GM12878 (cell line): ENCODE data around the gene USP27X. TPM values are rescaled to one million over a fixed set of nuclear protein-coding genes. Genes with fewer than 3 reads are reported as not detected.

Source experiments
- ATAC-seq: fragments of 200-7000 bp; cut with Tn5 transposase; 3 replicates; pipeline ENCODE4 v1.9.1; 2020; ENCODE audit warnings: mild to moderate bottlenecking, moderate library complexity
- BruUV-seq: library from RNA; stranded (reverse); fragments of 400-500 nt; replicated peaks from 2 replicates; lab custom pipeline; 2021; lab: Mats Ljungman, UMichigan
- CTCF ChIA-PET: fragments of 300-600 bp; sonication (Branson Sonifier 250); formaldehyde crosslinking; extraction: SDS; loops from one replicate; lab custom pipeline; 2021; ENCODE audit warnings: inconsistent platforms; lab: Yijun Ruan, JAX
- POLR2A ChIA-PET: fragments of 350-600 bp; formaldehyde crosslinking; extraction: SDS; loops from one replicate; lab custom pipeline; 2021; ENCODE audit warnings: inconsistent platforms; lab: Charles Lee
- RAD21 ChIA-PET: fragments of 300-600 bp; sonication (Branson Sonifier 250); formaldehyde crosslinking; loops from one replicate; lab custom pipeline; 2023; ENCODE audit warnings: antibody characterized with exemption; ENCODE audit not compliant: unreplicated experiment; lab: Charles Lee
- SMC1A ChIA-PET: fragments of 300-600 bp; sonication (Branson Sonifier 250); formaldehyde crosslinking; loops from one replicate; lab custom pipeline; 2023; ENCODE audit not compliant: unreplicated experiment, uncharacterized antibody; lab: Charles Lee
- DNase-seq: peaks from one replicate; pipeline ENCODE4 v3.0.0-alpha.2; 2011; ENCODE audit warnings: low read depth, low spot score
- FAIRE-seq: peaks from 3 replicates; lab custom pipeline; 2011; peaks lifted over from hg19 to GRCh38; lab: Jason Lieb, UNC
- H2AFZ ChIP-seq: 2 replicates; pipeline ENCODE4 v1.6.0; 2011; ENCODE audit warnings: low read depth, low read length, control low read depth; ENCODE audit not compliant: control insufficient read depth
- H3K27ac ChIP-seq: 2 replicates; pipeline ENCODE4 v1.5.1; 2011; ENCODE audit warnings: control low read depth; ENCODE audit not compliant: control insufficient read depth, insufficient read depth
- H3K27me3 ChIP-seq, 2 experiments: replicated peaks in 1 of 2; 2 replicates each; pipeline versions ENCODE4 v1.6.0 to v1.6.1; 2011; ENCODE audit warnings: low read length in 1 of 2; ENCODE audit not compliant: control insufficient read depth in 2 of 2, insufficient read depth in 2 of 2
- H3K36me3 ChIP-seq, 2 experiments: 2 replicates each; pipeline ENCODE4 v1.5.1; 2011; ENCODE audit warnings: low read length in 1 of 2; ENCODE audit not compliant: control insufficient read depth in 2 of 2, insufficient read depth in 2 of 2
- H3K4me1 ChIP-seq: 2 replicates; pipeline ENCODE4 v1.6.1; 2011; ENCODE audit warnings: mild to moderate bottlenecking, low read length, moderate library complexity, mixed read lengths; ENCODE audit not compliant: control insufficient read depth, insufficient read depth
- H3K4me2 ChIP-seq: 2 replicates; pipeline ENCODE4 v1.6.0; 2011; ENCODE audit warnings: control low read depth; ENCODE audit not compliant: control insufficient read depth, insufficient read depth
- H3K4me3 ChIP-seq: fragments of 200-600 bp; sonication (generic); 2 replicates; pipeline ENCODE4 v1.5.1; 2016
- H3K79me2 ChIP-seq: 2 replicates; pipeline ENCODE4 v1.6.0; 2011; ENCODE audit warnings: low read length; ENCODE audit not compliant: control insufficient read depth, insufficient read depth
- H3K9ac ChIP-seq: 2 replicates; pipeline ENCODE4 v1.8.0; 2011; ENCODE audit warnings: low read length, control low read depth, mixed read lengths; ENCODE audit not compliant: control insufficient read depth, insufficient read depth
- H3K9me3 ChIP-seq: replicated peaks from 3 replicates; pipeline ENCODE4 v1.5.1; 2011; ENCODE audit warnings: mild to moderate bottlenecking, low read length; ENCODE audit not compliant: control insufficient read depth, insufficient read depth
- H4K20me1 ChIP-seq: 2 replicates; pipeline ENCODE4 v1.6.0; 2011; ENCODE audit not compliant: control insufficient read depth, insufficient read depth
- E2F4 ChIP-seq: IDR thresholded peaks from 2 replicates; pipeline ENCODE4 v1.6.1; 2012; ENCODE audit warnings: low read depth, low read length, improper control_type of control experiment
- FOXK2 ChIP-seq: fragments of 450-650 bp; IDR thresholded peaks from 2 replicates; pipeline ENCODE4 v1.6.1; 2017; ENCODE audit warnings: mild to moderate bottlenecking, moderate library complexity
- JUND ChIP-seq: IDR thresholded peaks from 2 replicates; pipeline ENCODE4 v1.6.1; 2012; ENCODE audit warnings: low read depth, mild to moderate bottlenecking, low read length, improper control_type of control experiment, moderate library complexity
- MTA3 ChIP-seq: IDR thresholded peaks from 2 replicates; pipeline ENCODE4 v1.6.1; 2012; ENCODE audit warnings: low read length, inconsistent platforms, borderline replicate concordance
- MYB ChIP-seq: fragments of 150-350 bp; IDR thresholded peaks from 2 replicates; pipeline ENCODE4 v1.6.1; 2014; ENCODE audit warnings: mild to moderate bottlenecking, low read depth, low read length, borderline replicate concordance
- NKRF ChIP-seq: fragments of 450-650 bp; conservative IDR thresholded peaks from 2 replicates; pipeline ENCODE4 v1.6.1; 2017; ENCODE audit warnings: mild to moderate bottlenecking, moderate library complexity
- RAD21 ChIP-seq: IDR thresholded peaks from 2 replicates; pipeline ENCODE4 v1.6.1; 2011; ENCODE audit warnings: mild to moderate bottlenecking, low read depth, low read length, moderate library complexity; ENCODE audit not compliant: insufficient read depth
- RCOR1 ChIP-seq: conservative IDR thresholded peaks from 2 replicates; pipeline ENCODE4 v1.6.1; 2012; ENCODE audit warnings: low read depth, low read length, improper control_type of control experiment
- SMC3 ChIP-seq: IDR thresholded peaks from 2 replicates; pipeline ENCODE4 v1.6.1; 2011; ENCODE audit warnings: low read length, improper control_type of control experiment, borderline replicate concordance
- SPI1 ChIP-seq: IDR thresholded peaks from 2 replicates; pipeline ENCODE4 v1.6.1; 2011; ENCODE audit warnings: low read depth, mild to moderate bottlenecking, low read length, moderate library complexity, borderline replicate concordance; ENCODE audit not compliant: insufficient read depth
- SUZ12 ChIP-seq: fragments of 200-600 bp; sonication (generic); IDR thresholded peaks from one replicate; pipeline ENCODE4 v1.6.1; 2018; ENCODE audit warnings: antibody characterized with exemption, mild to moderate bottlenecking; ENCODE audit not compliant: unreplicated experiment
- TCF3 ChIP-seq: IDR thresholded peaks from 2 replicates; pipeline ENCODE4 v1.6.1; 2012; ENCODE audit warnings: low read depth, mild to moderate bottlenecking, low read length, borderline replicate concordance; ENCODE audit not compliant: insufficient read depth
- WGBS: methylation state at CpG from one replicate; pipeline ENCODE4 v1.1.6; 2016; ENCODE audit warnings: low lambda C conversion rate; ENCODE audit not compliant: insufficient replicate concordance, insufficient coverage; ENCODE audit errors: missing lambda C conversion rate; 5-methylcytosine and 5-hydroxymethylcytosine counted together
- in situ Hi-C: fragments of 300-500 bp; cut with MboI; formaldehyde crosslinking; loops from 9 replicates; pipeline ENCODE4 v1.14.3; 2018; ENCODE audit warnings: mixed read lengths
- intact Hi-C: fragments of 100-400 bp; cut with micrococcal nuclease; formaldehyde crosslinking; loops from one replicate; pipeline ENCODE4 v1.14.2; 2022; ENCODE audit not compliant: unreplicated experiment
- polyA plus RNA-seq, 11 experiments: library from polyadenylated mRNA; depleted of rRNA in 4 of 11; unstranded in 6 of 11; stranded (reverse) in 5 of 11; fragments of >200 nt; fragmentation: Nextera tagmentation in 4 of 11; fragmentation: Illumina TruSeq in 1 of 11; extraction: Ambion mirVana in 4 of 11; extraction: Trizol in 1 of 11; gene quantifications; 1 replicate in 1 of 11; 2 replicates in 10 of 11; pipeline versions ENCODE4 v1.2.1 to v1.2.3, GENCODE V29; 2011 to 2016; ENCODE audit warnings: inconsistent platforms in 2 of 11, missing spikeins in 2 of 11, low read depth in 1 of 11
- total RNA-seq, 4 experiments: library from RNA; depleted of rRNA in 3 of 4; stranded (reverse); fragments of >200 nt in 3 of 4; fragmentation: Illumina TruSeq in 1 of 4; extraction: Trizol in 1 of 4; gene quantifications; 2 replicates each; pipeline versions ENCODE4 v1.2.1 to v1.2.3, GENCODE V29; 2013 to 2021
- TF ChIP-seq, protein P1 (sequence below): fragments of 450-650 bp; IDR thresholded peaks from 2 replicates; pipeline ENCODE4 v1.6.1; 2017; ENCODE audit warnings: mild to moderate bottlenecking

USP27X gene
- total and polyA plus RNA-seq, 10 of the 15 experiments (the other 5 are each of a cell fraction or from before 2014, with no cell fraction given) = 0.09 to 2.0 (median 0.89) TPM; not detected in 1

- DNase-seq (no peak), FAIRE-seq (no peak), ATAC-seq (no peak)
- Histone ChIP-seq H3K9me3 (peaks cover 3% of the 10 kb centered on the region; the same call in 1 of the 3 replicates), H3K4me3 (no peak overlapping the region), H3K27me3 (no peaks in the 10 kb centered on the region), H3K9ac (no peak overlapping the region), H3K4me2 (no peak overlapping the region), H3K36me3 (no peaks in the 10 kb centered on the region), H3K4me1 (no peaks in the 10 kb centered on the region), H3K79me2 (no peaks in the 10 kb centered on the region), H4K20me1 (no peaks in the 10 kb centered on the region), H3K27ac (no peak overlapping the region), H2AFZ (no peak overlapping the region)
- WGBS = 49% methylated on average over 4 of the region's 4 CpGs
- ChIA-PET RAD21 (no interaction called here), CTCF (interaction anchor here (1.0 to 2.2 kb wide), 4 partner anchors 8 to 27 kb away, joined by 3 to 16 read pairs (median 6); no protein-coding TSS in a partner anchor), POLR2A (no interaction called here), SMC1A (no interaction called here)
- no TSS peak for BruUV-seq
- TF ChIP-seq E2F4 = no peak
- no peak for TF ChIP-seq SPI1
- in situ Hi-C loops = no loop called here
- intact Hi-C loops = no loop called here
Measured at GRCh38 chrX:49892542-49892941, 13.3 kb downstream of the USP27X start.

- no peaks in the 10 kb centered on the region for H3K27me3 ChIP-seq
- DNase-seq (no peak), FAIRE-seq (no peak), ATAC-seq (no peak)
- no peaks in the 10 kb centered on the region for H3K36me3 ChIP-seq
- intact Hi-C loops (no loop called here), in situ Hi-C loops (no loop called here)
- H3K79me2 ChIP-seq = no peaks in the 10 kb centered on the region
- no peak overlapping the region for H2AFZ ChIP-seq
- no TSS peak for BruUV-seq
- peaks cover 3% of the 10 kb centered on the region; the same call in 1 of the 3 replicates for H3K9me3 ChIP-seq
- SMC1A ChIA-PET = no interaction called here
- POLR2A ChIA-PET = no interaction called here
- no peak overlapping the region for H3K9ac ChIP-seq
- no peak overlapping the region for H3K4me2 ChIP-seq
- H4K20me1 ChIP-seq = no peaks in the 10 kb centered on the region
- CTCF ChIA-PET = interaction anchor here (0.9 kb wide), 1 partner anchor 13 kb away, joined by 4 read pairs; no protein-coding TSS in a partner anchor
- H3K4me1 ChIP-seq = no peaks in the 10 kb centered on the region
- 43% methylated on average over 4 of the region's 4 CpGs for WGBS
- RAD21 ChIA-PET = no interaction called here
- H3K4me3 ChIP-seq = no peak overlapping the region
- H3K27ac ChIP-seq = no peak overlapping the region
- TF ChIP-seq SUZ12 = no peak
- TF ChIP-seq RAD21 = no peak
- no peak for TF ChIP-seq NKRF
- no peak for TF ChIP-seq JUND
- no peak for TF ChIP-seq MYB
- TF ChIP-seq, protein P1, sequence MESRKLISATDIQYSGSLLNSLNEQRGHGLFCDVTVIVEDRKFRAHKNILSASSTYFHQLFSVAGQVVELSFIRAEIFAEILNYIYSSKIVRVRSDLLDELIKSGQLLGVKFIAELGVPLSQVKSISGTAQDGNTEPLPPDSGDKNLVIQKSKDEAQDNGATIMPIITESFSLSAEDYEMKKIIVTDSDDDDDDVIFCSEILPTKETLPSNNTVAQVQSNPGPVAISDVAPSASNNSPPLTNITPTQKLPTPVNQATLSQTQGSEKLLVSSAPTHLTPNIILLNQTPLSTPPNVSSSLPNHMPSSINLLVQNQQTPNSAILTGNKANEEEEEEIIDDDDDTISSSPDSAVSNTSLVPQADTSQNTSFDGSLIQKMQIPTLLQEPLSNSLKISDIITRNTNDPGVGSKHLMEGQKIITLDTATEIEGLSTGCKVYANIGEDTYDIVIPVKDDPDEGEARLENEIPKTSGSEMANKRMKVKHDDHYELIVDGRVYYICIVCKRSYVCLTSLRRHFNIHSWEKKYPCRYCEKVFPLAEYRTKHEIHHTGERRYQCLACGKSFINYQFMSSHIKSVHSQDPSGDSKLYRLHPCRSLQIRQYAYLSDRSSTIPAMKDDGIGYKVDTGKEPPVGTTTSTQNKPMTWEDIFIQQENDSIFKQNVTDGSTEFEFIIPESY = no peak
- TF ChIP-seq FOXK2 = no peak
- TF ChIP-seq RCOR1 = no peak
- no peak for TF ChIP-seq TCF3
- no peak for TF ChIP-seq MTA3
- TF ChIP-seq SMC3 = no peak
Measured at GRCh38 chrX:49896951-49897350, 17.7 kb downstream of the USP27X start.
